ENCODE results near the gene MR1. TPM values are rescaled to one million over a fixed set of nuclear protein-coding genes. Genes with fewer than 3 reads are reported as not detected.

The MR1 gene
- total and polyA plus RNA-seq, 9 donors, result 6.9 to 53.6 (median 15.5) TPM

DNA sequence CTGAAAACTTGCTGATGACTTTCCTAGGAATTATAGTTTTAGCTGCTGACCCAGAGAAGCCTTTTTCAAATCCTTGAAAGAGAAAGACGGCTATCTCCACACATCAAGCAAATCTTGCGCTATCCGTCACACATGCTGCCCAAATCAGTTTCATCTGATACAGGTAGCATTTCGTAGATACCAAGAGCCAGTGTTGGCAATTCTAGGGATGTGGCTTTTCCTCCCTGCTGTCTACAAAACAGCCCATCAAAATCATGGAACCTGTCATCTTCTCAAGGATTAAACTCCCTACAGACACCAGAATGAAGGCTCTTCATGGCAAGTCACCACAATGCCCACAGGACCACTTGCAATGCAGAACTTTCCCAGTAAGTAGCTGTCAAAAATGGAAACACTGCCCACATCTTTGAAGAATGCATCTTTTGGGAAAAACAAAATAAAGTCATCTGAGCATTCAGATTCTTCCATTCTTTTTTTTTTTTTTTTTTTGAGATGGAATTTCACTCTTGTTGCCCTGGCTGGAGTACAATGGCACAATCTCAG, 21.5 kb upstream of the MR1 start:
- peaks cover 3% of the 10 kb centered on the region for H3K4me1 ChIP-seq (ENCODE audit: insufficient read depth)
- no peak for DNase-seq
- intact Hi-C loops (cut with DNase I), result loop anchor here in 1 of 4 donors (10.0 kb wide), 1 partner anchor 87 kb away; no protein-coding TSS in a partner anchor
- H3K36me3 ChIP-seq, result no peaks in the 10 kb centered on the region
- TF ChIP-seq POLR2A (IDR thresholded peaks at IDR 0.05) (no peak), EP300 (IDR thresholded peaks at IDR 0.05) (no peak)
- TF ChIP-seq, protein P1, sequence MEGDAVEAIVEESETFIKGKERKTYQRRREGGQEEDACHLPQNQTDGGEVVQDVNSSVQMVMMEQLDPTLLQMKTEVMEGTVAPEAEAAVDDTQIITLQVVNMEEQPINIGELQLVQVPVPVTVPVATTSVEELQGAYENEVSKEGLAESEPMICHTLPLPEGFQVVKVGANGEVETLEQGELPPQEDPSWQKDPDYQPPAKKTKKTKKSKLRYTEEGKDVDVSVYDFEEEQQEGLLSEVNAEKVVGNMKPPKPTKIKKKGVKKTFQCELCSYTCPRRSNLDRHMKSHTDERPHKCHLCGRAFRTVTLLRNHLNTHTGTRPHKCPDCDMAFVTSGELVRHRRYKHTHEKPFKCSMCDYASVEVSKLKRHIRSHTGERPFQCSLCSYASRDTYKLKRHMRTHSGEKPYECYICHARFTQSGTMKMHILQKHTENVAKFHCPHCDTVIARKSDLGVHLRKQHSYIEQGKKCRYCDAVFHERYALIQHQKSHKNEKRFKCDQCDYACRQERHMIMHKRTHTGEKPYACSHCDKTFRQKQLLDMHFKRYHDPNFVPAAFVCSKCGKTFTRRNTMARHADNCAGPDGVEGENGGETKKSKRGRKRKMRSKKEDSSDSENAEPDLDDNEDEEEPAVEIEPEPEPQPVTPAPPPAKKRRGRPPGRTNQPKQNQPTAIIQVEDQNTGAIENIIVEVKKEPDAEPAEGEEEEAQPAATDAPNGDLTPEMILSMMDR (IDR thresholded peaks at IDR 0.05), result no peak
- no peak overlapping the region for H3K4me3 ChIP-seq
- H3K27ac ChIP-seq, result no peak overlapping the region
- 87 to 98% (median 95%) methylated on average over 4 of the region's 4 CpGs for WGBS, 3 donors
- no peaks in the 10 kb centered on the region for H3K27me3 ChIP-seq
- no peaks in the 10 kb centered on the region for H3K9me3 ChIP-seq

DNA sequence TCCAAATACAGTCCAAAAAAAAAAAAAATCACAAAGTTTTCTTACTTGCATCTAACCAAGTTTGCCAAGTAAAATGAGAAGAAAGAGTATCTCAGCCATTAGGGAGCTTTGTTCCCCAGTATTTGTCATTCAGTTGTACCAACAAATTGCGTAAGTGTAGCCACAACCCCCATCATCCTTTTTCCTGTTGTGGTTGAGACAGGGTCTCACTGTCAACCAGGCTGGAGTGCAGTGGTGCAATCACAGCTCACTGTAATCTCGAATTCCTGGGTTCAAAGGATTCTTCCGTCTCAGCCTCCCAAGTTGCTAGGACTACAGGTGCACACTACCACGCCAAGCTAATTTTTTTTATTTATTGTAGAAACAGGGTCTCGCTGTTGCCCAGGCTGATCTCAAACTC, 20.6 kb upstream of the MR1 start:
- TF ChIP-seq POLR2A (IDR thresholded peaks at IDR 0.05), result no peak
- no peak for TF ChIP-seq EP300 (IDR thresholded peaks at IDR 0.05)
- 87 to 96% (median 96%) methylated on average over 5 of the region's 5 CpGs for WGBS, 3 donors
- Histone ChIP-seq H3K27ac (no peak overlapping the region), H3K27me3 (no peaks in the 10 kb centered on the region), H3K4me3 (no peak overlapping the region), H3K9me3 (no peaks in the 10 kb centered on the region), H3K4me1 (ENCODE audit: insufficient read depth) (peaks cover 3% of the 10 kb centered on the region), H3K36me3 (no peaks in the 10 kb centered on the region)
- intact Hi-C loops (cut with DNase I), result loop anchor here in 1 of 4 donors (10.0 kb wide), 1 partner anchor 88 kb away; no protein-coding TSS in a partner anchor
- no peak for DNase-seq

DNA sequence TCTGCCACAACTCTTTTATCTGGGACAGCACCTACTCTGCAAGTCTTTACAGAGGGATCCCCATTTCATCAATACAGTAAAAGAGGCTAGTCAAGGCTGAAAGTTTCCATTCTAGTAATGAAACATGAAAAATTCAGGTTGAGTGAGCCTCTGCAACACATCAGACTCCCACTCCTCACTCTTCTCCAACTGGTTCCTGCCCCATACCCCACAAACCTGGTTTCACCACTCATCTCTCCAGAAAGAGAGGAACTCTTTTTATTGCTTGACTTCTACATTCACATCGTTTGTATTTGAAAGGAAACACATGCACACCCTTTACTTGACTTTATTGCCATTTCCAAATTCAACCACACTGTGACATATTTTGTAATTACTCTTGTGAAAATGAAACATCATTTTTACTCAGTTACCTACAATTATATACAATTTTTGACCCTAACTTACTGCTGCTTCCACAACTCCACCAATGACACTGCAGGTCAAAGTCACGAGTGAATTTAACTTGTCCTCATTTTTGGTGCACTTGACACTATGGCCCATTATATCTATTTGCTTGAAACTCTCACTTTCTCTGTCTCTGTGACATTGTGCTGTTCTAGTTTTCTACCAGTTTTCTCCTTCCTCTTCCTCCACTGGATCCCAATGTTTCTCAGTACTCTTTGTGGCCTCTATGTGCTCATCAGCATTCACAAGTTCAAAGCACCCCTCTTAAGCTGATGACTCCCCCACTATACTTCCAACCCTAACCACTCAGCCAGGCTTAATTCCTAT, 19.1 kb upstream of the MR1 start:
- H3K36me3 ChIP-seq, result no peaks in the 10 kb centered on the region
- no peak for TF ChIP-seq POLR2A (IDR thresholded peaks at IDR 0.05)
- no peak for TF ChIP-seq EP300 (IDR thresholded peaks at IDR 0.05)
- TF ChIP-seq, protein P1 (IDR thresholded peaks at IDR 0.05), result no peak
- no peak overlapping the region for H3K27ac ChIP-seq
- no peaks in the 10 kb centered on the region for H3K27me3 ChIP-seq
- 74 to 76% (median 76%) methylated on average over 2 of the region's 2 CpGs for WGBS, 3 donors
- no peak overlapping the region for H3K4me3 ChIP-seq
- no peaks in the 10 kb centered on the region for H3K9me3 ChIP-seq
- DNase-seq, result no peak
- peaks cover 3% of the 10 kb centered on the region for H3K4me1 ChIP-seq (ENCODE audit: insufficient read depth)
- intact Hi-C loops (cut with DNase I), result loop anchor here in 1 of 4 donors (10.0 kb wide), 1 partner anchor 90 kb away; no protein-coding TSS in a partner anchor

DNA sequence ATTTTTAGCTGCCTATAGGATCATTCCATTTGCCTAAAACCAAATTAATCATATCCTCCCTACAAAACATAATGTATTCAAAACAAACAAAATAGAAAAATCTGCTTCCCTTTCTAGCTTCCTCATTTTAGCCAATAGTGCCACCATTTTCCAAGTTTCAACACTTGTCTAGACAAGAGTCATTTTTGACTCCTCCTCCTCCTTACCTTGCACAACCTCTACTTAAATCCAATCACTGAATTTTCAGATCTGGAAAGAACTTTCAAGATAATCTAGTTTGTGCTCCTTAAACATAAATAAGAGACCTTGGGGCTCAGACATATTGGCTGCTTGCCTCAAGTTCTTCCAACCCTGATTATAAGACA, 18.6 kb upstream of the MR1 start:
- H3K4me1 ChIP-seq (ENCODE audit: insufficient read depth), result peaks cover 3% of the 10 kb centered on the region
- intact Hi-C loops (cut with DNase I), result loop anchor here in 1 of 4 donors (10.0 kb wide), 1 partner anchor 90 kb away; no protein-coding TSS in a partner anchor
- no peak for DNase-seq

More for the DNA sequence above, 18.6 kb upstream of the MR1 start:
- H3K27me3 ChIP-seq, result no peaks in the 10 kb centered on the region
- H3K4me3 ChIP-seq, result no peak overlapping the region
- no peaks in the 10 kb centered on the region for H3K36me3 ChIP-seq
- no peaks in the 10 kb centered on the region for H3K9me3 ChIP-seq
- no peak overlapping the region for H3K27ac ChIP-seq
- TF ChIP-seq POLR2A (IDR thresholded peaks at IDR 0.05), result no peak
- TF ChIP-seq, protein P1 (IDR thresholded peaks at IDR 0.05), result no peak
- no peak for TF ChIP-seq EP300 (IDR thresholded peaks at IDR 0.05)
